Stomach (tissue), 4 donors: ENCODE results near the gene MAB21L4.

ENCODE experiments used
- POLR2A ChIP-seq, 4 donors: fragments of 450-650 bp; IDR thresholded peaks; one replicate each; pipeline ENCODE4 v1.6.1; 2016; ENCODE audit warnings: antibody characterized with exemption in 4 of 4, control low read depth in 2 of 4, mild to moderate bottlenecking in 1 of 4, moderate library complexity in 1 of 4
- POLR2AphosphoS5 ChIP-seq, 3 donors: sonication (generic); formaldehyde crosslinking; IDR thresholded peaks; one replicate each; pipeline ENCODE4 v1.6.1; 2016; ENCODE audit warnings: antibody characterized with exemption in 3 of 3

DNA sequence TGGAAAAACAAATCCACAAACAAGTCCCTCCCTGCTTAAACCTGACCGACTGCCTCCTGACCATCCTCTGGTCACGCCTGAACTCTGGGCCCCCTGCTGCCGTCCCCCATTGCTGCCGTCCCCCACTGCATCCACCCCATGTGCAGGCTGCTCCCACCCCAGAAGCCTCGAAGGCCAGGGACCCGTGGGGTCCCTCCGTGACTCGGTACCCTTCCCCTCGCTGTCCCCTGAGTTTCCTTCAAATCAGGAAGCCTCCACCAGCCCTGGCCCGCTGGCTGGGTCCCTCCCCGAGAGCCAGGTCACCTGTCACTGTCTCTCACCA lies 45.2 kb downstream of the MAB21L4 start:
- TF ChIP-seq POLR2A (IDR thresholded peaks at IDR 0.05), result no peak
- no peak for TF ChIP-seq POLR2AphosphoS5 (IDR thresholded peaks at IDR 0.05)
